HCT116 (cell line): ENCODE data around the gene SEPTIN8. TPM values are rescaled to one million over a fixed set of nuclear protein-coding genes. Genes with fewer than 3 reads are reported as not detected.

Experiments used
- ATAC-seq: fragments of 200-7000 bp; cut with Tn5 transposase; 2 replicates; pipeline ENCODE4 v1.9.1; 2020; ENCODE audit warnings: mild to moderate bottlenecking, moderate library complexity
- BruUV-seq: library from RNA; stranded (reverse); fragments of 400-500 nt; replicated peaks from 2 replicates; lab custom pipeline; 2021; lab: Mats Ljungman, UMichigan
- CTCF ChIA-PET: fragments of 300-600 bp; sonication (Branson Sonifier 250); formaldehyde crosslinking; loops from one replicate; lab custom pipeline; 2021; ENCODE audit warnings: antibody characterized with exemption; lab: Charles Lee
- POLR2A ChIA-PET: fragments of 300-600, 350-600 bp; sonication (Branson Sonifier 250); formaldehyde crosslinking; loops from one replicate; lab custom pipeline; 2021; ENCODE audit warnings: antibody characterized with exemption; lab: Charles Lee
- RAD21 ChIA-PET, 2 experiments: fragments of 300-600 bp; sonication (Branson Sonifier 250); formaldehyde crosslinking; loops; one replicate each; lab custom pipeline; 2023; ENCODE audit warnings: low total read pairs in 2 of 2; ENCODE audit not compliant: uncharacterized antibody in 2 of 2, unreplicated experiment in 2 of 2, low non-redundant PET in 1 of 2; lab: Charles Lee
- DNase-seq: peaks from one replicate; pipeline ENCODE4 v3.0.0-alpha.2; 2010; ENCODE audit warnings: low read depth, low spot score
- H2AFZ ChIP-seq: fragments of 200-600 bp; shearing (Covaris generic), sonication (generic); 2 replicates; pipeline ENCODE4 v1.6.1; 2017; ENCODE audit warnings: low read depth, mixed run types, mixed read lengths, antibody characterized with exemption, low read length; ENCODE audit not compliant: poor library complexity, severe bottlenecking
- H3K27ac ChIP-seq: 2 replicates; pipeline ENCODE4 v1.5.1; 2012; ENCODE audit warnings: low read depth, low read length
- H3K27me3 ChIP-seq: fragments of 200-600 bp; sonication (generic); 2 replicates; pipeline ENCODE4 v1.6.1; 2016; ENCODE audit warnings: mixed run types, low read length, mixed read lengths; ENCODE audit not compliant: insufficient read depth
- H3K36me3 ChIP-seq, 2 experiments: fragments of 200-500 bp in 1 of 2; fragments of 200-600 bp in 1 of 2; sonication (Bioruptor generic) in 1 of 2; sonication (generic) in 1 of 2; 2 replicates each; pipeline versions ENCODE4 v1.5.1 to v1.6.1; 2014 to 2016; ENCODE audit warnings: low read length in 2 of 2, inconsistent platforms in 1 of 2, mixed read lengths in 1 of 2, mixed run types in 1 of 2; ENCODE audit not compliant: insufficient read depth in 2 of 2, control insufficient read depth in 1 of 2
- H3K4me1 ChIP-seq, 2 experiments: fragments of 200-600 bp in 1 of 2; sonication (generic) in 1 of 2; 2 replicates each; pipeline versions ENCODE4 v1.5.1 to v1.6.1; 2012 to 2017; ENCODE audit warnings: low read length in 2 of 2, inconsistent platforms in 1 of 2, mild to moderate bottlenecking in 1 of 2, mixed read lengths in 1 of 2, mixed run types in 1 of 2, moderate library complexity in 1 of 2; ENCODE audit not compliant: insufficient read depth in 2 of 2, control insufficient read depth in 1 of 2
- H3K4me2 ChIP-seq: fragments of 200-600 bp; sonication (generic); 2 replicates; pipeline ENCODE4 v1.6.1; 2017; ENCODE audit warnings: mixed run types, low read length, mixed read lengths
- H3K4me3 ChIP-seq, 2 experiments: fragments of 200-600 bp in 1 of 2; sonication (generic) in 1 of 2; replicated peaks in 1 of 2; 2 replicates each; pipeline ENCODE4 v1.5.1; 2011 to 2016; ENCODE audit warnings: low read length in 2 of 2, control low read depth in 1 of 2, low read depth in 1 of 2, mild to moderate bottlenecking in 1 of 2, mixed read lengths in 1 of 2, mixed run types in 1 of 2
- H3K79me2 ChIP-seq: fragments of 200-600 bp; sonication (generic); 2 replicates; pipeline ENCODE4 v1.6.1; 2017; ENCODE audit warnings: mild to moderate bottlenecking, mixed run types, low read length, moderate library complexity, mixed read lengths; ENCODE audit not compliant: insufficient read depth
- H3K9ac ChIP-seq: fragments of 200-600 bp; sonication (generic); 2 replicates; pipeline ENCODE4 v1.6.1; 2016; ENCODE audit warnings: low read length, mixed read lengths
- H3K9me2 ChIP-seq: fragments of 200-600 bp; sonication (generic), shearing (Covaris generic); 2 replicates; pipeline ENCODE4 v1.6.1; 2017; ENCODE audit warnings: mixed run types, mild to moderate bottlenecking, moderate library complexity; ENCODE audit not compliant: insufficient read depth
- H3K9me3 ChIP-seq, 2 experiments: fragments of 200-500 bp in 1 of 2; fragments of 200-600 bp in 1 of 2; sonication (Bioruptor generic) in 1 of 2; sonication (generic) in 1 of 2; 2 replicates each; pipeline ENCODE4 v1.6.1; 2014 to 2017; ENCODE audit warnings: low read length in 2 of 2, mixed read lengths in 2 of 2, inconsistent platforms in 1 of 2, low read depth in 1 of 2, mild to moderate bottlenecking in 1 of 2, mixed run types in 1 of 2, moderate library complexity in 1 of 2; ENCODE audit not compliant: control insufficient read depth in 1 of 2, insufficient read depth in 1 of 2
- H4K20me1 ChIP-seq: fragments of 200-600 bp; sonication (generic), shearing (Covaris generic); 2 replicates; pipeline ENCODE4 v1.6.1; 2017; ENCODE audit warnings: mixed run types, mild to moderate bottlenecking, moderate library complexity; ENCODE audit not compliant: insufficient read depth
- CEBPB ChIP-seq: IDR thresholded peaks from 2 replicates; pipeline ENCODE4 v1.6.1; 2012; ENCODE audit warnings: low read depth
- CTCF ChIP-seq, 3 experiments: fragments of 200-600 bp in 1 of 3; sonication (generic) in 1 of 3; IDR thresholded peaks in 2 of 3; conservative IDR thresholded peaks in 1 of 3; 2 replicates each; pipeline ENCODE4 v1.5.1; 2012 to 2017; ENCODE audit warnings: low read depth in 2 of 3, low read length in 2 of 3, antibody characterized with exemption in 1 of 3, borderline replicate concordance in 1 of 3, control low read depth in 1 of 3, mild to moderate bottlenecking in 1 of 3, mixed read lengths in 1 of 3, mixed run types in 1 of 3, moderate library complexity in 1 of 3; ENCODE audit not compliant: insufficient read depth in 1 of 3
- EGR1 ChIP-seq: IDR thresholded peaks from 2 replicates; pipeline ENCODE4 v1.6.1; 2012; ENCODE audit warnings: low read depth
- ELF1 ChIP-seq: IDR thresholded peaks from 2 replicates; pipeline ENCODE4 v1.6.1; 2012; ENCODE audit warnings: low read depth, borderline replicate concordance
- EZH2 ChIP-seq: fragments of 200-600 bp; sonication (generic); IDR thresholded peaks from 2 replicates; pipeline ENCODE4 v1.6.1; 2017; ENCODE audit warnings: antibody characterized with exemption, mixed run types
- EZH2phosphoT487 ChIP-seq: fragments of 200-600 bp; IDR thresholded peaks from 2 replicates; pipeline ENCODE4 v1.6.1; 2018; ENCODE audit warnings: antibody characterized with exemption, borderline replicate concordance
- FOSL1 ChIP-seq: IDR thresholded peaks from 2 replicates; pipeline ENCODE4 v1.6.1; 2012; ENCODE audit warnings: low read depth
- JUND ChIP-seq: IDR thresholded peaks from 2 replicates; pipeline ENCODE4 v1.6.1; 2012
- MAX ChIP-seq: IDR thresholded peaks from 2 replicates; pipeline ENCODE4 v1.6.1; 2012
- POLR2A ChIP-seq: IDR thresholded peaks from 2 replicates; pipeline ENCODE4 v1.7.0; 2011; ENCODE audit warnings: borderline replicate concordance; ENCODE audit not compliant: insufficient read depth, insufficient read length; ENCODE audit errors: extremely low read depth
- SP1 ChIP-seq: IDR thresholded peaks from 2 replicates; pipeline ENCODE4 v1.6.1; 2012; ENCODE audit warnings: low read depth
- SRF ChIP-seq: IDR thresholded peaks from 2 replicates; pipeline ENCODE4 v1.6.1; 2012; ENCODE audit warnings: low read depth
- TCF7L2 ChIP-seq: IDR thresholded peaks from 2 replicates; pipeline ENCODE4 v1.7.0; 2011; ENCODE audit warnings: borderline replicate concordance, inconsistent platforms; ENCODE audit not compliant: insufficient read depth, insufficient read length; ENCODE audit errors: extremely low read depth
- ZFX ChIP-seq: fragments of 450-650 bp; IDR thresholded peaks from 2 replicates; pipeline ENCODE4 v1.6.1; 2017
- intact Hi-C: fragments of 100-400 bp; cut with micrococcal nuclease; formaldehyde crosslinking; loops from 2 replicates; pipeline ENCODE4 v1.10.0; 2022
- total RNA-seq: library from RNA; stranded (reverse); gene quantifications from one replicate; pipeline ENCODE4 v1.2.1, GENCODE V29; 2021; ENCODE audit not compliant: unreplicated experiment

SEPTIN8 gene
- total RNA-seq, 1 experiment from 2014 or later = 34.6 TPM

GRCh38 chr5:132775476-132775961 is 1.5 kb downstream of the SEPTIN8 start:
- Histone ChIP-seq H3K27me3 (no peaks in the 10 kb centered on the region), H3K9me2 (no peaks in the 10 kb centered on the region), H3K27ac (no peak overlapping the region), H3K4me3 (peak overlapping the region in 1 of 2 experiments; percentile 71; a peak in 1 of 4 replicates), H3K9ac (peak overlapping the region; percentile 68), H4K20me1 (no peaks in the 10 kb centered on the region), H2AFZ (no peak overlapping the region), H3K9me3 (no peaks in the 10 kb centered on the region), H3K4me2 (peak overlapping the region; percentile 89), H3K36me3 (no peaks in the 10 kb centered on the region), H3K4me1 (peaks cover 12 to 24% of the 10 kb centered on the region in 2 experiments), H3K79me2 (peaks cover 15% of the 10 kb centered on the region)
- intact Hi-C loops = no loop called here
- ATAC-seq (no peak), DNase-seq (no peak)
- no peak for TF ChIP-seq SP1
- no peak for TF ChIP-seq FOSL1
- TF ChIP-seq ZFX = no peak
- TF ChIP-seq SRF = no peak
- TF ChIP-seq ELF1 = no peak
- no peak for TF ChIP-seq MAX
- TF ChIP-seq EGR1 = no peak
- TF ChIP-seq CTCF (IDR thresholded peaks at IDR 0.05 in 2 of 3, conservative IDR thresholded peaks at IDR 0.05 in 1 of 3; ENCODE audit: borderline replicate concordance in 1 of 3, insufficient read depth in 1 of 3, low read depth in 2 of 3, low read length in 2 of 3) = no peak
- TF ChIP-seq EZH2phosphoT487 = no peak
- TF ChIP-seq TCF7L2 = no peak
- no peak for TF ChIP-seq POLR2A
- no peak for TF ChIP-seq JUND
- TF ChIP-seq CEBPB = no peak
- TF ChIP-seq EZH2 = no peak
- CTCF ChIA-PET = no interaction called here
- RAD21 ChIA-PET = no interaction called here
- TSS peak; percentile 66 for BruUV-seq
- POLR2A ChIA-PET = no interaction called here
